ENCODE measurements around the gene USP20.

The USP20 gene

GRCh38 chr9:129873563-129874190 is 38.4 kb downstream of the USP20 start:
- Mint-ChIP-seq H3K27ac (no peak overlapping the region), H3K4me3 (no peak overlapping the region), H3K9me3 (no peaks in the 10 kb centered on the region), H3K27me3 (no peaks in the 10 kb centered on the region), H3K36me3 (peaks cover 30% of the 10 kb centered on the region), H3K4me1 (peaks cover 35% of the 10 kb centered on the region)
- ATAC-seq: no peak

DNA sequence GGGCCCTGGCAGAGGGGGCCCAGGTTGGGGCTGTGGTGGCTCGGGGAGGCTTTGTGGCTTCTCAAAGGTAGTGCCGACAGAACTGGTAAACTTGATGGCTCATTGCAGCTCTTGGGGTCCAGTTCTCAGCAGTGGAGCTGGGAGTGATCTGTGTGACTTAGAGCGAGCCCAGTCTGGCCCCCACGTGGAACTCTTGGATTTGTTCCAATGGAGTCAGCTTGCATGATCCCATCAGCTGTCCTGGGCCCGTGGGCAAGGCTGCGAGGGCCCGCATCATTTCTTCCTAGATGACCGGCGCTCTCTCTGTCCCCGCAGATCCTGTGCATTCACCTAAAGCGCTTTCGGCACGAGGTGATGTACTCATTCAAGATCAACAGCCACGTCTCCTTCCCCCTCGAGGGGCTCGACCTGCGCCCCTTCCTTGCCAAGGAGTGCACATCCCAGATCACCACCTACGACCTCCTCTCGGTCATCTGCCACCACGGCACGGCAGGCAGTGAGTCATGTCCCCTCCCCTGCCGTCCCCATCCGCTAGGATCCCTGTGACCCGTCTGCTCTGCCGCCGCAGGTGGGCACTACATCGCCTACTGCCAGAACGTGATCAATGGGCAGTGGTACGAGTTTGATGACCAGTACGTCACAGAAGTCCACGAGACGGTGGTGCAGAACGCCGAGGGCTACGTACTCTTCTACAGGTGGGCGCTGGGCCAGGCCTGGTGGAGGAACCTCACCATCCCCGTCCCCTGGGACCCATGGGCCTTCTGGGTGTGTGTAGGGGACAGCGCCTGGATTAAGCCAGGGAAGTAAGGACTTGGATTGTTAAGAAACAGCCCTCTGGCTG is 39.2 kb downstream of the USP20 start:
- Mint-ChIP-seq H3K4me3 (no peak overlapping the region), H3K4me1 (peaks cover 27% of the 10 kb centered on the region), H3K9me3 (no peaks in the 10 kb centered on the region), H3K27ac (no peak overlapping the region), H3K36me3 (peaks cover 34% of the 10 kb centered on the region), H3K27me3 (no peaks in the 10 kb centered on the region)
- no peak for ATAC-seq

DNA sequence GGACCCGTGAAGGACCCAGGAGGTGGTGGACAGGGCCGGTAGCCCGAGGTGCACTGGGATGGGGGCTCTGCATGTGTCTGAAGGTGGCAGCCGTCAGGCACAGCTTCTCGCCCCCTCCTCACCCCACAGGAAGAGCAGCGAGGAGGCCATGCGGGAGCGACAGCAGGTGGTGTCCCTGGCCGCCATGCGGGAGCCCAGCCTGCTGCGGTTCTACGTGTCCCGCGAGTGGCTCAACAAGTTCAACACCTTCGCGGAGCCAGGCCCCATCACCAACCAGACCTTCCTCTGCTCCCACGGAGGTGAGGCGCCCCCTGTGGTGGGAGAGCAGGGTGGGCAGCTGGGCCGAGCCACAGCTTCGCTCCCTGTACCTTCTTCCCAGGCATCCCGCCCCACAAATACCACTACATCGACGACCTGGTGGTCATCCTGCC is 39.9 kb downstream of the USP20 start:
- Mint-ChIP-seq H3K4me1 (peaks cover 23% of the 10 kb centered on the region), H3K27me3 (no peaks in the 10 kb centered on the region), H3K9me3 (no peaks in the 10 kb centered on the region), H3K27ac (no peak overlapping the region), H3K36me3 (peaks cover 34% of the 10 kb centered on the region), H3K4me3 (no peak overlapping the region)
- ATAC-seq: no peak

GRCh38 chr9:129875687-129876395 is 40.6 kb downstream of the USP20 start:
- H3K27ac Mint-ChIP-seq: no peak overlapping the region
- peaks cover 22% of the 10 kb centered on the region for H3K4me1 Mint-ChIP-seq
- no peak for ATAC-seq
- H3K9me3 Mint-ChIP-seq: no peaks in the 10 kb centered on the region
- no peaks in the 10 kb centered on the region for H3K27me3 Mint-ChIP-seq
- no peak overlapping the region for H3K4me3 Mint-ChIP-seq
- H3K36me3 Mint-ChIP-seq: peaks cover 31% of the 10 kb centered on the region

DNA sequence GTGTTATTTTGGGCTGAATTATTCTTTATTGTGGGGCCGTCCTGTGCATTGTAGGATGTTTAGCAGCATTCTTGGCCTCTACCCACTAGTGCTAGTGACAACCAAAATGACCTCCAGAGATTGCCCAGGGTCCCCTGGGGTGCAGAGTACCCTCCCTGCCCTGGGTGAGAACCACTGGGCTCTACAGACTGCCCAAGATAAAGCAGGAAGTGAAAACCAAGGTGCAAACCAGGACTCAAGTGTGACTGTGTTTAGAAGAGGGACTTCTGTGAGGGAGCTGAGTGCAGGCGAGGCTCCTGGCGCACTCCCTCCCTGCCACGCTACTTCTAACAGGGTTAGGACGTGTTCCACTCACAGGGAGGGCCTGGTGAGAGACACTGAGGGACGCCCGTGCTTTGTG is 41.6 kb downstream of the USP20 start:
- Mint-ChIP-seq H3K27ac (peak overlapping the region; percentile 54), H3K36me3 (peaks cover 23% of the 10 kb centered on the region), H3K27me3 (no peaks in the 10 kb centered on the region), H3K9me3 (no peaks in the 10 kb centered on the region), H3K4me1 (peaks cover 12% of the 10 kb centered on the region), H3K4me3 (no peak overlapping the region)
- peak; percentile 52 for ATAC-seq

- ATAC-seq: no peak
- Mint-ChIP-seq H3K27me3 (no peaks in the 10 kb centered on the region), H3K4me1 (peaks cover 9% of the 10 kb centered on the region), H3K4me3 (no peak overlapping the region), H3K27ac (no peak overlapping the region), H3K36me3 (peaks cover 22% of the 10 kb centered on the region), H3K9me3 (no peaks in the 10 kb centered on the region)
Observed at GRCh38 chr9:129878291-129878690, 43.0 kb downstream of the USP20 start.

DNA sequence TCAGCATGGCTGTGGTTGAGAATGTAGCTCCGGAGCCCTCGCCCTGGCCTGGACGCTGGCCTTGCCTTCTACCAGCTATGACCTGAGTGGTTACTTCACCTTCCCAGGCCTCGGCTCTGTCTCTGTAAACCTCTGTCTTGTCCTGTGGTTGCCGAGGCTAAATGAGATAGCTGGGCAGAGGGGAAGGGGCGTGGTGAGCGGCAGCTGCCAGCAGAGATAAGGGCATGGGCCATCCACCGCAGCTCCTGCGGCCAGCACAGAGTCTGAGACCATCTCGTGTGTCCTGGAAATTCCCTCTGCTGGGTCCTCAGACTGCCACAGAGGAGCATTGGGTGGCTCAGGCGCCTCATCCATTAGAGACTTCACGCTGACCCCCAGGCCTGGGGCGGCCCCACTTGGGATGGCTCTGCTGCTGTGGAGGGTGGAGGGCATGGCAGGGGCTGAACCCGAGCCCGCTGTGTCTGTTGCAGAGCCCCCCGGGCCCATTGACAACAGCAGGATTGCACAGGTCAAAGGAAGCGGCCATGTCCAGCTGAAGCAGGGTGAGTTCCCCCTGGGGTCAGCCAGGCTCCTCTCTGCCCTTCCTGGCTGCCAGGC is 43.9 kb downstream of the USP20 start:
- no peaks in the 10 kb centered on the region for H3K27me3 Mint-ChIP-seq
- no peak overlapping the region for H3K27ac Mint-ChIP-seq
- H3K36me3 Mint-ChIP-seq: peaks cover 13% of the 10 kb centered on the region
- H3K4me3 Mint-ChIP-seq: no peak overlapping the region
- no peaks in the 10 kb centered on the region for H3K9me3 Mint-ChIP-seq
- no peak for ATAC-seq
- peaks cover 14% of the 10 kb centered on the region for H3K4me1 Mint-ChIP-seq

GRCh38 chr9:129879991-129880653 is 44.9 kb downstream of the USP20 start:
- H3K27me3 Mint-ChIP-seq: no peaks in the 10 kb centered on the region

GRCh38 chr9:129880654-129881546 is 45.6 kb downstream of the USP20 start:
- no peaks in the 10 kb centered on the region for H3K27me3 Mint-ChIP-seq
- no peak overlapping the region for H3K4me3 Mint-ChIP-seq
- H3K36me3 Mint-ChIP-seq: peaks cover 15% of the 10 kb centered on the region
- H3K27ac Mint-ChIP-seq: peak overlapping the region; percentile 48
- H3K9me3 Mint-ChIP-seq: no peaks in the 10 kb centered on the region
- H3K4me1 Mint-ChIP-seq: peaks cover 31% of the 10 kb centered on the region
- ATAC-seq: no peak

More at GRCh38 chr9:129879991-129880653, 44.9 kb downstream of the USP20 start:
- ATAC-seq: no peak
- H3K36me3 Mint-ChIP-seq: peaks cover 12% of the 10 kb centered on the region
- peaks cover 24% of the 10 kb centered on the region for H3K4me1 Mint-ChIP-seq
- H3K27ac Mint-ChIP-seq: peak overlapping the region; percentile 48
- H3K4me3 Mint-ChIP-seq: no peak overlapping the region
- H3K9me3 Mint-ChIP-seq: no peaks in the 10 kb centered on the region

DNA sequence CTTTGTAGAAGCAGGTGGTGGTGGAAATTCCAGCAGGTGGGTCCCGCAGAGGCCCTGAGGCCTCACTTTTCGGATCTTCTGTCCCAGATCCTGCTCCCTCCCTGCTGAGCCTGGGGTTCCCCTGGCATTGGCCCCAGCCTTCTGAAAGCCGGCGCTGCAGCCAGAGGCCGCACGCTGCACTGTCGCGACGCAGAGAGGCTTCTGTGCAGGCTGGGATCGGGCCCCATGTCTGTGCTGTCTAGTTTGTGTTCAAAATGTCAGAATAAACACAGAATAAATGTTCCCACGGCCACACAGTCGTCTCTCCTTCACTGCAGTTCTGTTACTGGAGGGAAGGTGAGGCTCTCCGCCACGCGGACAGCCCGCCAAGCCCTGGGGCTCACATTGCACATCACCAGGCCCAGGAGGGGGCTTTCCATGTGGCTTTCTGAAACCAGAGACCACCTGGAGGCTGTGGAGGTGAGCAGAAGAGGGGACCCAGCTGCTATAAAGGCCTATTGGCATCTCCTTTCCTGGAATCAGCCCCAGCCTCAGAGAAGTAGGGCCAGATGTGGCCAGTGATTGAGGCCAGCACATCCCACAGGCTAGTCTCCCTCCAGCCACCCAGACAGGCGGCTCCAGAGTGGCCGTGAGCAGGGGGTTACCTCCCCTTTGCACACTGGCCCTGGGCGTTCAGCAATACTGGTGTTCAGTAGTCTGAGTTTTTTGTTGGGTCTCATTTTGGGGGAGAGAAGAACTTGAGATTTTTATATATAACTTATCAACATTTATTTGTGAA is 46.5 kb downstream of the USP20 start:
- ATAC-seq: no peak
- Mint-ChIP-seq H3K4me1 (peaks cover 37% of the 10 kb centered on the region), H3K4me3 (no peak overlapping the region)

GRCh38 chr9:129884220-129885017 is 49.2 kb downstream of the USP20 start:
- no peaks in the 10 kb centered on the region for H3K27me3 Mint-ChIP-seq
- ATAC-seq: peak; percentile 70
- H3K4me1 Mint-ChIP-seq: peaks cover 58% of the 10 kb centered on the region
- H3K27ac Mint-ChIP-seq: peak overlapping the region; percentile 97
- peaks cover under 1% of the 10 kb centered on the region for H3K9me3 Mint-ChIP-seq
- H3K4me3 Mint-ChIP-seq: peak overlapping the region; percentile 90
- H3K36me3 Mint-ChIP-seq: peaks cover 21% of the 10 kb centered on the region

More for the DNA sequence above, 46.5 kb downstream of the USP20 start:
- Mint-ChIP-seq H3K36me3 (peaks cover 15% of the 10 kb centered on the region), H3K27ac (no peak overlapping the region), H3K27me3 (no peaks in the 10 kb centered on the region), H3K9me3 (no peaks in the 10 kb centered on the region)

GRCh38 chr9:129885018-129885669 is 49.9 kb downstream of the USP20 start:
- no peak for ATAC-seq
- Mint-ChIP-seq H3K4me1 (peaks cover 65% of the 10 kb centered on the region), H3K27ac (peak overlapping the region; percentile 97), H3K4me3 (peak overlapping the region; percentile 90), H3K27me3 (no peaks in the 10 kb centered on the region), H3K9me3 (peaks cover 3% of the 10 kb centered on the region), H3K36me3 (peaks cover 28% of the 10 kb centered on the region)
